K562 (cell line): ENCODE results near the gene ATG7. TPM values are rescaled to one million over a fixed set of nuclear protein-coding genes. Genes with fewer than 3 reads are reported as not detected.

ENCODE experiments used
- BMI1 ChIP-seq: fragments of 150-350 bp; IDR thresholded peaks from 2 replicates; pipeline ENCODE4 v1.6.1; 2014; ENCODE audit warnings: low read length
- CHD1 ChIP-seq: fragments of 200-600 bp; sonication (generic); IDR thresholded peaks from one replicate; pipeline ENCODE4 v1.6.1; 2012; ENCODE audit warnings: mild to moderate bottlenecking, moderate library complexity, low read length, inconsistent platforms
- FOXK2 ChIP-seq, 2 experiments: fragments of 450-650 bp; IDR thresholded peaks in 1 of 2; conservative IDR thresholded peaks in 1 of 2; 2 replicates each; pipeline ENCODE4 v1.6.1; 2016; ENCODE audit warnings: low read depth in 2 of 2, mild to moderate bottlenecking in 1 of 2
- HDAC2 ChIP-seq: fragments of 450-650 bp; IDR thresholded peaks from 2 replicates; pipeline ENCODE4 v1.6.1; 2016; ENCODE audit warnings: mild to moderate bottlenecking
- KLF6 ChIP-seq: fragments of 250-450 bp; sonication (Bioruptor Pico); IDR thresholded peaks from 2 replicates; pipeline ENCODE4 v1.4.0; 2020; ENCODE audit warnings: mild to moderate bottlenecking, moderate library complexity, borderline replicate concordance
- NFE2 ChIP-seq: IDR thresholded peaks from 2 replicates; pipeline ENCODE4 v1.6.1; 2014; ENCODE audit warnings: antibody characterized with exemption, low read depth
- POLR2B ChIP-seq: fragments of 450-650 bp; IDR thresholded peaks from 2 replicates; pipeline ENCODE4 v1.6.1; 2018; ENCODE audit warnings: low read depth; ENCODE audit not compliant: partially characterized antibody
- PRPF4 ChIP-seq: fragments of 200-400 bp; formaldehyde crosslinking; IDR thresholded peaks from one replicate; pipeline ENCODE4 v1.6.1; 2017; ENCODE audit warnings: low read length, low read depth, mild to moderate bottlenecking; ENCODE audit not compliant: insufficient read depth, poor library complexity, severe bottlenecking
- PURB ChIP-seq: sonication (generic); formaldehyde crosslinking; IDR thresholded peaks from 2 replicates; pipeline ENCODE4 v1.9.0; 2021; ENCODE audit warnings: low read depth, mild to moderate bottlenecking, missing genetic modification reagents
- STAT5B ChIP-seq: fragments of 250-450 bp; sonication (Bioruptor Pico); IDR thresholded peaks from 2 replicates; pipeline ENCODE4 v1.8.0; 2021; ENCODE audit warnings: mild to moderate bottlenecking, inconsistent platforms
- TAF1 ChIP-seq: IDR thresholded peaks from 2 replicates; pipeline ENCODE4 v1.6.1; 2011; ENCODE audit warnings: mild to moderate bottlenecking, low read length, moderate library complexity; ENCODE audit not compliant: insufficient read depth, control insufficient read depth, severe bottlenecking; ENCODE audit errors: extremely low read depth
- TAF15 ChIP-seq: fragments of 200-400 bp; formaldehyde crosslinking; IDR thresholded peaks from 2 replicates; pipeline ENCODE4 v1.6.1; 2017; ENCODE audit warnings: mild to moderate bottlenecking, low read depth, low read length, moderate library complexity
- WHSC1 ChIP-seq: IDR thresholded peaks from one replicate; pipeline ENCODE4 v1.6.1; 2012; ENCODE audit warnings: low read length, control low read depth, inconsistent platforms
- ZBTB11 ChIP-seq, 3 experiments: fragments of 200-800 bp in 1 of 3; fragments of 250-450 bp in 1 of 3; fragments of 450-650 bp in 1 of 3; sonication (Bioruptor Pico) in 1 of 3; sonication (Bioruptor generic) in 1 of 3; formaldehyde crosslinking in 1 of 3; IDR thresholded peaks; 2 replicates each; pipeline versions ENCODE4 v1.6.1 to v1.8.0; 2016 to 2022; ENCODE audit warnings: mild to moderate bottlenecking in 2 of 3, missing genetic modification characterization in 2 of 3, missing compliant biosample characterization in 1 of 3, moderate library complexity in 1 of 3
- ZC3H11A ChIP-seq: IDR thresholded peaks from 2 replicates; pipeline ENCODE4 v1.6.1; 2012; ENCODE audit warnings: low read depth, low read length, improper control_type of control experiment
- ZKSCAN8 ChIP-seq: fragments of 200-800 bp; sonication (Bioruptor generic); IDR thresholded peaks from 2 replicates; pipeline ENCODE4 v1.6.1; 2016; ENCODE audit warnings: missing genetic modification characterization, missing compliant biosample characterization
- ZMIZ1 ChIP-seq, 2 experiments: fragments of 150-350 bp in 1 of 2; IDR thresholded peaks; 2 replicates each; pipeline ENCODE4 v1.6.1; 2012 to 2016; ENCODE audit warnings: low read depth in 2 of 2, low read length in 2 of 2, mild to moderate bottlenecking in 1 of 2, moderate library complexity in 1 of 2
- ZNF146 ChIP-seq: IDR thresholded peaks from one replicate; pipeline ENCODE4 v1.6.1; 2018; ENCODE audit warnings: missing compliant biosample characterization; ENCODE audit not compliant: unreplicated experiment
- ZNF232 ChIP-seq: sonication (generic); formaldehyde crosslinking; IDR thresholded peaks from 2 replicates; pipeline ENCODE4 v1.8.0; 2022; ENCODE audit warnings: mild to moderate bottlenecking, missing genetic modification reagents
- ZNF384 ChIP-seq: IDR thresholded peaks from 2 replicates; pipeline ENCODE4 v1.6.1; 2012; ENCODE audit warnings: low read depth, low read length, improper control_type of control experiment
- ZNF561 ChIP-seq: fragments of 450-650 bp; formaldehyde crosslinking; conservative IDR thresholded peaks from 2 replicates; pipeline ENCODE4 v1.4.0; 2020; ENCODE audit warnings: mild to moderate bottlenecking, moderate library complexity
- polyA plus RNA-seq, 8 experiments: library from polyadenylated mRNA; depleted of rRNA in 4 of 8; stranded (reverse) in 5 of 8; unstranded in 3 of 8; fragments of >200 nt; fragmentation: Nextera tagmentation in 2 of 8; fragmentation: Illumina TruSeq in 1 of 8; extraction: Ambion mirVana in 2 of 8; extraction: Trizol in 1 of 8; gene quantifications; 2 replicates each; pipeline versions ENCODE4 v1.2.1 to v1.2.3, GENCODE V29; 2011 to 2014; ENCODE audit warnings: inconsistent platforms in 1 of 8, missing spikeins in 1 of 8
- total RNA-seq, 7 experiments: library from RNA; depleted of rRNA in 6 of 7; stranded (reverse); fragments of >200 nt in 6 of 7; fragmentation: Illumina TruSeq in 2 of 7; extraction: Trizol in 2 of 7; gene quantifications; 2 replicates each; pipeline versions ENCODE4 v1.2.1 to v1.2.3, GENCODE V29; 2011 to 2021; ENCODE audit warnings: low replicate concordance in 1 of 7

ATG7 gene
- total and polyA plus RNA-seq, 9 of the 15 experiments (the other 6 are each of a cell fraction or from before 2014, with no cell fraction given), result 18.3 to 45.3 (median 33.6) TPM

DNA sequence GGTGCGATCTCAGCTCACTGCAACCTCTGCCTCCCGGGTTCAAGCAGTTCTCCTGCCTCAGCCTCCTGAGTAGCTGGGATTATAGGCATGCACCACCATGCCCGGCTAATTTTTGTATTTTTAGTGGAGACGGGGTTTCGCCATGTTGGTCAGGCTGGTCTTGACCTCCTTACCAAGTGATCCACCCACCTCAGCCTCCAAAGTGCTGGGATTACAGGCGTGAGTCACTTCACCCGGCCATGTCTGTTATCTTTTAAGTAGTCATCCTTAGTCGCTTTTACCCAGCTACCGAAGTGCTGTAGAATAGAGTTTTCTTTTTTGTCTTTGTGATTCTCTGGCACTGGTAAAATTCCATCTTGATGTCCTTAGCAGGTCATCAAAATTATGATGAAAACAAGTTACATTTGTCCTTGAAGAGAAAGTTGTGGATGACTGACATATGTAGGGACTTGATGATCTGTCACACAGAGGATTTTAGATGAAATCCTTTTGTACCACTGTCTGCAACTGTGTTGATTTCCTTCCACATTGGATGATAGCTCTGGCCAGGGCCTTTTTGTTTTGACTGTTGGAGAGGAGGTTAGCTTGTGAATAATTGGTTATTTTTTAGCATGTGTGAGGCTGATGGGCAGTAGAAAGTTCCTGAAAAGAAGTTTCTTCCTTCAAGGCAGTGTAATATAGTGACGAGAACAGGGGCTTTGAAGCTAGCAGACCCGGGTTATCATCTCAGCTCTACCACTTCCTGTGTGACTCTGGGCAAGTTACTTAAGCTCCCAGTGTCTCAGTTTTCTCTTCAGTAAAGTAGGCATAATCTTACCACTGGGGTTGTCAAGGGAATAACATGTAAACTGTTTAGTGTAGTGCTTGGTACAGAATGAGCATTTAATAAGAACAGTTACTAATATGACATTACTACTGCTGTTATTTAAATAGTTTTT lies 18.8 kb downstream of the ATG7 start (continued):
- TF ChIP-seq CHD1 (no peak), ZNF561 (no peak), ZNF232 (CRISPR knock-in tag) (no peak), TAF1 (no peak), PRPF4 (no peak), ZBTB11 (CRISPR knock-in tag; IDR thresholded peaks at IDR 0.05) (no peak), ZKSCAN8 (CRISPR knock-in tag) (no peak), NFE2 (peak; percentile 52), ZC3H11A (no peak), BMI1 (no peak), HDAC2 (no peak; the same call in 1 of the 2 replicates), FOXK2 (conservative IDR thresholded peaks at IDR 0.05 in 1 of 2, IDR thresholded peaks at IDR 0.05 in 1 of 2; ENCODE audit: low read depth in 2 of 2) (no peak), POLR2B (no peak), STAT5B (no peak), PURB (no peak), WHSC1 (no peak), ZNF146 (CRISPR knock-in tag) (no peak), TAF15 (no peak), KLF6 (CRISPR knock-in tag) (no peak), ZMIZ1 (IDR thresholded peaks at IDR 0.05; ENCODE audit: low read depth in 2 of 2, low read length in 2 of 2) (no peak), ZNF384 (no peak)
